Lung (tissue), 12 donors: ENCODE data around the gene REXO2. TPM values are rescaled to one million over a fixed set of nuclear protein-coding genes. Genes with fewer than 3 reads are reported as not detected.

Source experiments
- ATAC-seq: fragments of 200-7000 bp; cut with Tn5 transposase; one replicate; pipeline ENCODE4 v1.9.1; 2020; ENCODE audit warnings: moderate number of reproducible peaks; ENCODE audit not compliant: insufficient read depth, low FRiP score
- DNase-seq, 3 donors: peaks; one replicate each; pipeline ENCODE4 v3.0.0-alpha.2; 2013 to 2017
- H3K27ac ChIP-seq, 2 donors: one replicate each; pipeline ENCODE4 v1.5.1; 2013; ENCODE audit warnings: mild to moderate bottlenecking in 2 of 2, moderate library complexity in 2 of 2, control low read depth in 1 of 2, inconsistent platforms in 1 of 2, low read depth in 1 of 2, low read length in 1 of 2
- H3K27me3 ChIP-seq, 3 donors: one replicate each; pipeline ENCODE4 v1.5.1; 2013; ENCODE audit warnings: low read length in 2 of 3; ENCODE audit not compliant: control insufficient read depth in 3 of 3, insufficient read depth in 3 of 3
- H3K36me3 ChIP-seq, 4 donors: one replicate each; pipeline ENCODE4 v1.5.1; 2013; ENCODE audit warnings: low read length in 4 of 4, mild to moderate bottlenecking in 1 of 4, moderate library complexity in 1 of 4; ENCODE audit not compliant: control insufficient read depth in 4 of 4, insufficient read depth in 4 of 4
- H3K4me1 ChIP-seq, 5 donors: one replicate each; pipeline ENCODE4 v1.5.1; 2013; ENCODE audit warnings: low read length in 5 of 5, mild to moderate bottlenecking in 2 of 5, moderate library complexity in 1 of 5; ENCODE audit not compliant: control insufficient read depth in 5 of 5, insufficient read depth in 5 of 5
- H3K4me3 ChIP-seq: one replicate; pipeline ENCODE4 v1.5.1; 2013; ENCODE audit warnings: mild to moderate bottlenecking, control low read depth, moderate library complexity
- H3K9ac ChIP-seq, 2 donors: one replicate each; pipeline ENCODE4 v1.5.1; 2013; ENCODE audit warnings: low read length in 2 of 2, control low read depth in 1 of 2; ENCODE audit not compliant: insufficient read depth in 1 of 2
- H3K9me3 ChIP-seq, 4 donors: one replicate each; pipeline ENCODE4 v1.5.1; 2013; ENCODE audit warnings: low read length in 3 of 4, mild to moderate bottlenecking in 1 of 4, moderate library complexity in 1 of 4; ENCODE audit not compliant: control insufficient read depth in 4 of 4, insufficient read depth in 3 of 4
- WGBS, 2 donors: extraction: QIAGEN DNeasy Blood & Tissue Kit; methylation state at CpG; one replicate each; pipeline ENCODE4 v1.1.7; 2013; 5-methylcytosine and 5-hydroxymethylcytosine counted together
- polyA plus RNA-seq, 2 donors: library from polyadenylated mRNA; stranded (reverse); fragments of 200-250 nt; gene quantifications; one replicate each; pipeline ENCODE4 v1.2.1, GENCODE V29; 2013
- total RNA-seq, 2 donors: library from RNA; depleted of rRNA in 1 of 2; stranded (reverse); fragments of >200 nt in 1 of 2; gene quantifications; one replicate each; pipeline ENCODE4 v1.2.1, GENCODE V29; 2014 to 2021
- TF ChIP-seq, protein P1 (sequence below): IDR thresholded peaks from 2 replicates; pipeline ENCODE4 v1.5.1; 2012; ENCODE audit warnings: mild to moderate bottlenecking; ENCODE audit errors: control extremely low read depth, extremely low read depth
- donor health status: control.
- donor health status: control.
- donor health status: Bipolar disorder and iron deficiency.
- donor health status: healthy.
- donor health status: DM: yes; HTN: yes; CAD: no.

REXO2 gene
- total and polyA plus RNA-seq, 4 donors = 57.1 to 83.2 (median 67.8) TPM

DNA sequence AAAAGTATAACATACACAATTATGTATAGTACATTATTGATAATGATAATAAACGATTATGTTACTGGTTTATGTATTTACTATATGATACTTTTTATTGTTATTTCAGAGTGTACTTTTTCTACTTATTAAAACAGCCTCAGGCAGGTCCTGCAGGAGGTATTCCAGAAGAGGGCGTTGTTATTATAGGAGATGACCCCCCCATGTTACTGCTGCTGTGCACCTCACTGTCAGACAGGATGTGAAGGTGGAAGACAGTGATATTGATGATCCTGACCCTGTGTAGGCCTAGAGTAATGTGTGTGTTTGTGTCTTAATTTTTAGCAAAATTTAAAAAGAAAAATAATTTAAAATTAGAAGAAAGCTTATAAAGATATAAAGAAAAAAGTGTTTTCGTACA lies 57.6 kb downstream of the REXO2 start:
- Histone ChIP-seq H3K9me3 (no peaks in the 10 kb centered on the region), H3K9ac (no peak overlapping the region), H3K27ac (no peak overlapping the region), H3K4me1 (no peaks in the 10 kb centered on the region), H3K4me3 (no peak overlapping the region), H3K36me3 (no peaks in the 10 kb centered on the region), H3K27me3 (no peaks in the 10 kb centered on the region)
- ATAC-seq (no peak), DNase-seq (no peak)
- TF ChIP-seq, protein P1, sequence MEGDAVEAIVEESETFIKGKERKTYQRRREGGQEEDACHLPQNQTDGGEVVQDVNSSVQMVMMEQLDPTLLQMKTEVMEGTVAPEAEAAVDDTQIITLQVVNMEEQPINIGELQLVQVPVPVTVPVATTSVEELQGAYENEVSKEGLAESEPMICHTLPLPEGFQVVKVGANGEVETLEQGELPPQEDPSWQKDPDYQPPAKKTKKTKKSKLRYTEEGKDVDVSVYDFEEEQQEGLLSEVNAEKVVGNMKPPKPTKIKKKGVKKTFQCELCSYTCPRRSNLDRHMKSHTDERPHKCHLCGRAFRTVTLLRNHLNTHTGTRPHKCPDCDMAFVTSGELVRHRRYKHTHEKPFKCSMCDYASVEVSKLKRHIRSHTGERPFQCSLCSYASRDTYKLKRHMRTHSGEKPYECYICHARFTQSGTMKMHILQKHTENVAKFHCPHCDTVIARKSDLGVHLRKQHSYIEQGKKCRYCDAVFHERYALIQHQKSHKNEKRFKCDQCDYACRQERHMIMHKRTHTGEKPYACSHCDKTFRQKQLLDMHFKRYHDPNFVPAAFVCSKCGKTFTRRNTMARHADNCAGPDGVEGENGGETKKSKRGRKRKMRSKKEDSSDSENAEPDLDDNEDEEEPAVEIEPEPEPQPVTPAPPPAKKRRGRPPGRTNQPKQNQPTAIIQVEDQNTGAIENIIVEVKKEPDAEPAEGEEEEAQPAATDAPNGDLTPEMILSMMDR = no peak
- WGBS, 2 donors = 86 to 90% methylated on average over 3 of the region's 3 CpGs

GRCh38 chr11:114499756-114500155 lies 60.5 kb downstream of the REXO2 start:
- Histone ChIP-seq H3K36me3 (no peaks in the 10 kb centered on the region), H3K4me1 (no peaks in the 10 kb centered on the region), H3K9me3 (peaks cover 0 to 4% (median 0%) of the 10 kb centered on the region in 4 donors), H3K4me3 (no peak overlapping the region), H3K9ac (no peak overlapping the region), H3K27ac (no peak overlapping the region), H3K27me3 (no peaks in the 10 kb centered on the region)
- DNase-seq (no peak), ATAC-seq (no peak)
- TF ChIP-seq, protein P1 = no peak

Other genes starting within 250 kb of the REXO2 start
- 100 to 1,000 TPM in 1 of 2 donors, 10 to 100 TPM in 1; 15.4 to 276 TPM for gene NNMT, start 143.1 kb upstream of the REXO2 start, total RNA-seq
- 100 to 1,000 TPM; 414 to 523 TPM for gene NNMT, start 143.1 kb upstream of the REXO2 start, polyA plus RNA-seq
- 10 to 100 TPM; 10.9 to 14.4 TPM for gene C11orf71, start 39.0 kb upstream of the REXO2 start, total RNA-seq
- 10 to 100 TPM; 10.1 to 11.5 TPM for gene C11orf71, start 39.0 kb upstream of the REXO2 start, polyA plus RNA-seq
- gene RBM7, start 38.8 kb upstream of the REXO2 start, total RNA-seq = 10 to 100 TPM; 25.5 to 57.3 TPM
- 10 to 100 TPM in 1 of 2 donors, 1 to 10 TPM in 1; 7.9 to 23.0 TPM for gene RBM7, start 38.8 kb upstream of the REXO2 start, polyA plus RNA-seq
- gene NXPE1, start 120.4 kb downstream of the REXO2 start, total RNA-seq = not detected
- gene NXPE1, start 120.4 kb downstream of the REXO2 start, polyA plus RNA-seq = not detected
- not detected for gene NXPE4, start 156.3 kb downstream of the REXO2 start, total RNA-seq
- gene NXPE4, start 156.3 kb downstream of the REXO2 start, polyA plus RNA-seq = not detected
- under 1 TPM; 0.15 to 0.34 TPM for gene NXPE2, start 239.1 kb downstream of the REXO2 start, total RNA-seq
- under 1 TPM in 1 of 2 donors, not detected in 1; 0.02 TPM for gene NXPE2, start 239.1 kb downstream of the REXO2 start, polyA plus RNA-seq